Cardiac atrium fibroblast (primary cell): Measurements from ENCODE around the gene CEACAM5. TPM values are rescaled to one million over a fixed set of nuclear protein-coding genes. Genes with fewer than 3 reads are reported as not detected.

Experiments used
- total RNA-seq: library from RNA; depleted of rRNA; stranded (reverse); fragments of >200 nt; gene quantifications from 2 replicates; pipeline ENCODE4 v1.2.3, GENCODE V29; 2015

CEACAM5 gene
- total RNA-seq: not detected in 2 replicates

GRCh38 chr19:41708481-41708880 is at the start of gene CEACAM5:
TSS of gene CEACAM5 (plus strand) at chr19:41708626. CDS start at chr19:41708732, 106 bp downstream.

GRCh38 chr19:41688098-41688497 is 20.3 kb upstream of the CEACAM5 start, which contains the start of gene CEACAM7:
TSS of gene CEACAM7 (minus strand) at chr19:41688270. CDS start at chr19:41688165, 105 bp downstream.

GRCh38 chr19:41755328-41755913 is 47.0 kb downstream of the CEACAM5 start, which contains the start of gene CEACAM6:
TSS of gene CEACAM6 (plus strand) at chr19:41755530. CDS start at chr19:41755639, 109 bp downstream.

Other genes starting within 250 kb of the CEACAM5 start
- not detected in 2 replicates for gene CEACAM21, start 132.5 kb upstream of the CEACAM5 start, total RNA-seq
- not detected in 2 replicates for gene CEACAM4, start 81.6 kb upstream of the CEACAM5 start, total RNA-seq
- gene CEACAM7, start 20.4 kb upstream of the CEACAM5 start, total RNA-seq: not detected in 2 replicates
- gene CEACAM6, start 46.9 kb downstream of the CEACAM5 start, total RNA-seq: not detected in 2 replicates
- gene CEACAM3, start 88.0 kb downstream of the CEACAM5 start, total RNA-seq: not detected in 2 replicates
- gene LYPD4, start 136.1 kb downstream of the CEACAM5 start, total RNA-seq: not detected in 2 replicates
- not detected in 2 replicates for gene DMRTC2, start 136.4 kb downstream of the CEACAM5 start, total RNA-seq
- gene RPS19, start 151.6 kb downstream of the CEACAM5 start, total RNA-seq: 2,053 and 3,233 TPM in 2 replicates
- gene CD79A, start 168.7 kb downstream of the CEACAM5 start, total RNA-seq: not detected in 2 replicates
- gene ARHGEF1, start 174.6 kb downstream of the CEACAM5 start, total RNA-seq: 43.9 and 51.0 TPM in 2 replicates
- gene ERFL, start 219.8 kb downstream of the CEACAM5 start, total RNA-seq: not detected in 2 replicates